ENCODE results near the gene COQ8A. TPM values are rescaled to one million over a fixed set of nuclear protein-coding genes. Genes with fewer than 3 reads are reported as not detected.

Gene COQ8A
- total RNA-seq, 1 donor from 2014 or later = 28.0 TPM

DNA sequence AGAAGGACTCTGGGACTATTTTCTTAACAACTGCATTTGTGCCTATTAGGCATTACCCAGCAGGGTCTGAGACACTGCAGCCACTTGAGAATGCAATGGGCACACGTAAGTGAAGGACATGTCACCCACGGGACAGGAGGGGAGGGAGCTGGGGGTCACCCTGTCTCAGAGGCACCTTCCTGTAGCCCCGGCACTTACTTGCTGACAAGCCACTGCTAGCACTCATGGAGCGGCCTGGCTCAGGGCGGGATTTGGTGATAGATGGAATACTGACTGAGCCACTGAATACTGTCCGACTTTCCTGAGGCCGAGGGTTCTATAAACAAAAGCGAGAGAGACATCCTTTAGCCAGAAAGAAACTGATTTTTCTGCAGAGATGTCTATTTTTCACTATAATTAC lies 64.7 kb downstream of the COQ8A start:
- H3K27ac Mint-ChIP-seq = no peak overlapping the region
- H3K4me3 Mint-ChIP-seq (ENCODE audit: low read depth) = no peak overlapping the region
- H3K27me3 Mint-ChIP-seq (ENCODE audit: low read depth) = no peaks in the 10 kb centered on the region
- H3K4me1 Mint-ChIP-seq (ENCODE audit: low read depth) = no peaks in the 10 kb centered on the region
- intact Hi-C loops (cut with micrococcal nuclease) = no loop called here
- no peaks in the 10 kb centered on the region for H3K9me3 Mint-ChIP-seq
- H3K36me3 Mint-ChIP-seq (ENCODE audit: low read depth) = no peaks in the 10 kb centered on the region
- no peak for DNase-seq (ENCODE audit: low spot score)

DNA sequence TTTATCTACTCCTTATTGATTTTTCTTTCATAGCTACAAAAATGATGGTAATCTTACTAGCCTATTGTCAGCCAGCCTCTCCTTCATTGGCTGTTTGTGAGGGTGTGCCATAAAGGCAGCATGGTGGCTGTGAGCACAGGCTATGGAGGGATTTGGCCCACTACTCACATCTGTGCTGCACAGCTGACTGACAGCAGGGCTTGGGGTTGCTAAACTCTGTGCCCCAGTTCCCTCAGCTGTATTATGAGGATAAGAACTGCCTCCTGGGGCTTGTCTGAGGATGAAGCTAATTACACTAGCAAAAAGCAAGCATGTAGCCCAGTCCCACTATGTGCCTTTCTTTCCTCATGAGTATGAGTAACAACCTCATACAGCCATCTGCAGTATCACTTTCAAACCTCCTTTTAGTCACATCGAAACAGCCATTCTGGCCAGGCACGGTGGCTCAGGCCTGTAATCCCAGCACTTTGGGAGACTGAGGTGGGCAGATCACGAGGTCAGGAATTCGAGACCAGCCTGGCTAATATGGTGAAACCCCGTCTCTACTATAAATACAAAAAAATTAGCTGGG lies 66.2 kb downstream of the COQ8A start:
- intact Hi-C loops (cut with micrococcal nuclease) = no loop called here
- Mint-ChIP-seq H3K36me3 (ENCODE audit: low read depth) (no peaks in the 10 kb centered on the region), H3K4me1 (ENCODE audit: low read depth) (no peaks in the 10 kb centered on the region), H3K27me3 (ENCODE audit: low read depth) (peaks cover 4% of the 10 kb centered on the region), H3K27ac (no peak overlapping the region), H3K4me3 (ENCODE audit: low read depth) (no peak overlapping the region), H3K9me3 (no peaks in the 10 kb centered on the region)
- no peak for DNase-seq (ENCODE audit: low spot score)

GRCh38 chr1:227009937-227010336 lies 69.8 kb downstream of the COQ8A start:
- H3K27ac Mint-ChIP-seq = no peak overlapping the region
- H3K4me1 Mint-ChIP-seq (ENCODE audit: low read depth) = no peaks in the 10 kb centered on the region
- no peaks in the 10 kb centered on the region for H3K9me3 Mint-ChIP-seq
- H3K36me3 Mint-ChIP-seq (ENCODE audit: low read depth) = no peaks in the 10 kb centered on the region
- H3K27me3 Mint-ChIP-seq (ENCODE audit: low read depth) = peaks cover 4% of the 10 kb centered on the region
- no peak for DNase-seq (ENCODE audit: low spot score)
- intact Hi-C loops (cut with micrococcal nuclease) = no loop called here
- H3K4me3 Mint-ChIP-seq (ENCODE audit: low read depth) = no peak overlapping the region

- H3K27ac Mint-ChIP-seq = no peak overlapping the region
Observed at GRCh38 chr1:227010645-227011044, 70.6 kb downstream of the COQ8A start.

GRCh38 chr1:227016990-227017389 lies 76.9 kb downstream of the COQ8A start:
- H3K27me3 Mint-ChIP-seq (ENCODE audit: low read depth) = no peaks in the 10 kb centered on the region
- peaks cover 7% of the 10 kb centered on the region for H3K9me3 Mint-ChIP-seq

More at GRCh38 chr1:227010645-227011044, 70.6 kb downstream of the COQ8A start:
- no peaks in the 10 kb centered on the region for H3K9me3 Mint-ChIP-seq
- H3K36me3 Mint-ChIP-seq (ENCODE audit: low read depth) = no peaks in the 10 kb centered on the region
- intact Hi-C loops (cut with micrococcal nuclease) = no loop called here
- H3K4me1 Mint-ChIP-seq (ENCODE audit: low read depth) = no peaks in the 10 kb centered on the region
- DNase-seq (ENCODE audit: low spot score) = no peak
- peaks cover 4% of the 10 kb centered on the region for H3K27me3 Mint-ChIP-seq (ENCODE audit: low read depth)
- H3K4me3 Mint-ChIP-seq (ENCODE audit: low read depth) = no peak overlapping the region

GRCh38 chr1:227032396-227032795 lies 92.3 kb downstream of the COQ8A start:
- Mint-ChIP-seq H3K4me3 (ENCODE audit: low read depth) (no peak overlapping the region), H3K36me3 (ENCODE audit: low read depth) (peaks cover 3% of the 10 kb centered on the region), H3K27ac (no peak overlapping the region), H3K27me3 (ENCODE audit: low read depth) (no peaks in the 10 kb centered on the region), H3K9me3 (no peaks in the 10 kb centered on the region), H3K4me1 (ENCODE audit: low read depth) (no peaks in the 10 kb centered on the region)
- DNase-seq (ENCODE audit: low spot score) = no peak
- intact Hi-C loops (cut with micrococcal nuclease) = no loop called here

More at GRCh38 chr1:227016990-227017389, 76.9 kb downstream of the COQ8A start:
- intact Hi-C loops (cut with micrococcal nuclease) = no loop called here
- no peak overlapping the region for H3K27ac Mint-ChIP-seq
- H3K4me3 Mint-ChIP-seq (ENCODE audit: low read depth) = no peak overlapping the region
- H3K4me1 Mint-ChIP-seq (ENCODE audit: low read depth) = no peaks in the 10 kb centered on the region
- H3K36me3 Mint-ChIP-seq (ENCODE audit: low read depth) = peaks cover 3% of the 10 kb centered on the region
- DNase-seq (ENCODE audit: low spot score) = no peak

GRCh38 chr1:227033880-227034279 lies 93.8 kb downstream of the COQ8A start:
- H3K9me3 Mint-ChIP-seq = no peaks in the 10 kb centered on the region
- DNase-seq (ENCODE audit: low spot score) = no peak
- H3K27ac Mint-ChIP-seq = no peak overlapping the region
- intact Hi-C loops (cut with micrococcal nuclease) = no loop called here
- H3K36me3 Mint-ChIP-seq (ENCODE audit: low read depth) = no peaks in the 10 kb centered on the region
- H3K4me1 Mint-ChIP-seq (ENCODE audit: low read depth) = no peaks in the 10 kb centered on the region
- no peaks in the 10 kb centered on the region for H3K27me3 Mint-ChIP-seq (ENCODE audit: low read depth)
- no peak overlapping the region for H3K4me3 Mint-ChIP-seq (ENCODE audit: low read depth)

DNA sequence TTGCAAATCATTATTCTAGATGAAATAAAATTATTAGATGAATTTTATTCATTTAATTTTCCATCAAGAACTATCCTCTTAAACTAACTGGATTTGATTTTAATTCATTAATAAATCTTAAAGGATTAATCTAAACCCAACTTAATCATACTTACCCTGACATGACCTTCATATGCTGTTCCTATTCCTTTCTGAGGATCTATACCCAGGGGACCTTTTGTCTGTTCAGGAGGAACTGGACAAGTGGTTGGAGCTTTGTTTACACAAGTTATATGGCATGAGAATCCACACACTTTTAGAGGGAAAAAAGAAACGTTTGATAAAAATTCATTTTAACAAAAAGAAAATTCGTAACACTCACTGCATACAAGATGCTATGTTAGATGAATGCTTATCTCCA lies 95.2 kb downstream of the COQ8A start:
- intact Hi-C loops (cut with micrococcal nuclease) = no loop called here
- no peak for DNase-seq (ENCODE audit: low spot score)
- Mint-ChIP-seq H3K27ac (no peak overlapping the region), H3K27me3 (ENCODE audit: low read depth) (peaks cover 2% of the 10 kb centered on the region), H3K4me3 (ENCODE audit: low read depth) (no peak overlapping the region), H3K36me3 (ENCODE audit: low read depth) (no peaks in the 10 kb centered on the region), H3K4me1 (ENCODE audit: low read depth) (no peaks in the 10 kb centered on the region), H3K9me3 (no peaks in the 10 kb centered on the region)

DNA sequence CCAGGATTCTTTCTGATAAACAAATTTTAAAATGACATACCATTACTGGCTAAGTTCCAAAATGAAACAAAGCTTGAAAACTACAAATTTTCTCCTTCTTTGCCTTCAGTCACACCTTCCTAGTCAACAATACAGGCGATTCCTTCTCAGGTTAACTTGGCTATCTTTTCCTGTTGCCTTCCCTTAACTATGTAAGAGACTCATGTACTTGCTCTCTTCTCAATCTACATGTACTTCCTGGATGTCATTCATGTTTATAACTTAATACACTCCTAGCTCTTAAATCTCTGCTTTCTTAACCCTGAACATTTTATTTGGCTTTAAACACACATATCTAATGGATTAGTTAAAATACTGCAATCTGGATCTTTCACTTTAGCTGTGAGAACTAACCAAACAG lies 97.0 kb downstream of the COQ8A start:
- intact Hi-C loops (cut with micrococcal nuclease) = no loop called here
- no peaks in the 10 kb centered on the region for H3K9me3 Mint-ChIP-seq
- no peaks in the 10 kb centered on the region for H3K36me3 Mint-ChIP-seq (ENCODE audit: low read depth)
- no peak overlapping the region for H3K27ac Mint-ChIP-seq
- DNase-seq (ENCODE audit: low spot score) = no peak
- H3K4me3 Mint-ChIP-seq (ENCODE audit: low read depth) = no peak overlapping the region
- H3K4me1 Mint-ChIP-seq (ENCODE audit: low read depth) = no peaks in the 10 kb centered on the region
- peaks cover 9% of the 10 kb centered on the region for H3K27me3 Mint-ChIP-seq (ENCODE audit: low read depth)

Other genes with a start within 250 kb of the COQ8A start
- gene ITPKB, start 201.0 kb upstream of the COQ8A start, total RNA-seq = 27.6 and 30.0 TPM in 2 replicates
- gene PSEN2, start 69.7 kb upstream of the COQ8A start, total RNA-seq = 13.9 and 17.0 TPM in 2 replicates

All from activated T-helper 2 cell treated with anti-CD3 and anti-CD28 coated beads, Interferon-gamma antibody, Interleukin-2, Interleukin-4, amounts not matched to agents 10 μg/mL and 5 μg/mL and 100 μg/mL, durations not matched to agents 14 hours and 24 hours and 36 hours (primary cell).